GM20000 (cell line): ENCODE results near the gene DENND4B.

ENCODE experiments used
- DNase-seq: peaks from one replicate; pipeline ENCODE4 v3.0.0; 2012; ENCODE audit warnings: low spot score
- CTCF ChIP-seq: IDR thresholded peaks from 2 replicates; pipeline ENCODE4 v1.5.1; 2012; ENCODE audit warnings: mild to moderate bottlenecking, control low read depth; ENCODE audit errors: extremely low read depth, missing control alignments

Gene DENND4B

GRCh38 chr1:153976819-153977249, 30.3 kb upstream of the DENND4B start:
- no peak for DNase-seq
- no peak for TF ChIP-seq CTCF

- TF ChIP-seq CTCF: no peak
- DNase-seq: no peak
Observed at GRCh38 chr1:153973525-153973924, 27.0 kb upstream of the DENND4B start.

- no peak for DNase-seq
- no peak for TF ChIP-seq CTCF
Observed at GRCh38 chr1:153973071-153973470, 26.6 kb upstream of the DENND4B start.

GRCh38 chr1:153970346-153970745, 23.8 kb upstream of the DENND4B start:
- DNase-seq: no peak
- TF ChIP-seq CTCF: no peak

GRCh38 chr1:153968972-153969371, 22.5 kb upstream of the DENND4B start:
- TF ChIP-seq CTCF: no peak
- DNase-seq: no peak

GRCh38 chr1:153968408-153968807, 21.9 kb upstream of the DENND4B start:
- DNase-seq: no peak
- no peak for TF ChIP-seq CTCF

GRCh38 chr1:153968000-153968363, 21.5 kb upstream of the DENND4B start:
- no peak for TF ChIP-seq CTCF
- DNase-seq: no peak
